Activated CD4-positive, alpha-beta memory T cell treated with anti-CD3 and anti-CD28 coated beads for 36 hours (primary cell): ENCODE results near the gene RHOBTB3. TPM values are rescaled to one million over a fixed set of nuclear protein-coding genes. Genes with fewer than 3 reads are reported as not detected.
A peak's percentile ranks its signal among the peaks of the same experiment; 100 is the strongest.

ENCODE experiments used
- CTCF ChIA-PET: fragments of 350-600 bp; sonication (Branson Sonifier 250); formaldehyde crosslinking; loops from one replicate; lab custom pipeline; 2021; ENCODE audit warnings: antibody characterized with exemption, inconsistent platforms; lab: Charles Lee
- POLR2A ChIA-PET: fragments of 350-600 bp; sonication (Branson Sonifier 250); formaldehyde crosslinking; loops from one replicate; lab custom pipeline; 2021; ENCODE audit warnings: antibody characterized with exemption; lab: Charles Lee
- DNase-seq: peaks from one replicate; pipeline ENCODE4 v3.0.0-alpha.2; 2020
- H3K27ac Mint-ChIP-seq: one replicate; pipeline ENCODE4 v1.8.0; 2021; ENCODE audit warnings: mixed read lengths
- H3K27me3 Mint-ChIP-seq: one replicate; pipeline ENCODE4 v1.8.0; 2021; ENCODE audit warnings: mixed read lengths
- H3K36me3 Mint-ChIP-seq: one replicate; pipeline ENCODE4 v1.8.0; 2021; ENCODE audit warnings: mixed read lengths
- H3K4me1 Mint-ChIP-seq: one replicate; pipeline ENCODE4 v1.8.0; 2021; ENCODE audit warnings: low read depth, mixed read lengths
- H3K4me3 Mint-ChIP-seq: one replicate; pipeline ENCODE4 v1.8.0; 2021; ENCODE audit warnings: mild to moderate bottlenecking, mixed read lengths
- H3K9me3 Mint-ChIP-seq: one replicate; pipeline ENCODE4 v1.8.0; 2021; ENCODE audit warnings: mixed read lengths
- intact Hi-C: fragments of 100-400 bp; cut with micrococcal nuclease; formaldehyde crosslinking; loops from one replicate; pipeline ENCODE4 v1.15.1; 2023
- total RNA-seq, 2 experiments: library from RNA; stranded (reverse); gene quantifications; one replicate each; pipeline ENCODE4 v1.2.3, GENCODE V29; 2021

The RHOBTB3 gene
- total RNA-seq, 2 experiments from 2014 or later = 0.75 to 0.97 TPM

- Mint-ChIP-seq H3K36me3 (no peaks in the 10 kb centered on the region), H3K27me3 (no peaks in the 10 kb centered on the region), H3K4me1 (peaks cover 4% of the 10 kb centered on the region), H3K27ac (no peak overlapping the region), H3K4me3 (no peak overlapping the region), H3K9me3 (no peaks in the 10 kb centered on the region)
- POLR2A ChIA-PET = interaction anchor here (0.6 to 1.4 kb wide), 3 partner anchors 63 to 276 kb away, joined by 4 to 5 read pairs (median 4); no protein-coding TSS in a partner anchor
- CTCF ChIA-PET = interaction anchor here (0.7 to 11.2 kb wide), 50 partner anchors 8 to 904 kb away, joined by 3 to 463 read pairs (median 8); partner anchors contain the start of genes GLRX, RFESD and RHOBTB3
- DNase-seq = no peak
- intact Hi-C loops = loop anchor here (2.0 kb wide), 1 partner anchor 28 kb away; no protein-coding TSS in a partner anchor
These were observed 49.5 kb downstream of the RHOBTB3 start for GRCh38 chr5:95780597-95780996.

GRCh38 chr5:95781101-95781583 lies 50.0 kb downstream of the RHOBTB3 start:
- ChIA-PET CTCF (interaction anchor here (0.6 to 11.2 kb wide), 65 partner anchors 8 to 993 kb away, joined by 3 to 463 read pairs (median 5); partner anchors contain the start of genes GLRX, RFESD and RHOBTB3), POLR2A (interaction anchor here (0.6 to 1.4 kb wide), 3 partner anchors 62 to 277 kb away, joined by 4 to 5 read pairs (median 4); no protein-coding TSS in a partner anchor)
- intact Hi-C loops = loop anchor here (1.0 to 2.0 kb wide), 7 partner anchors 28 to 555 kb away; no protein-coding TSS in a partner anchor
- Mint-ChIP-seq H3K27me3 (no peaks in the 10 kb centered on the region), H3K4me1 (peaks cover 4% of the 10 kb centered on the region), H3K4me3 (peak overlapping the region; percentile 26), H3K36me3 (no peaks in the 10 kb centered on the region), H3K9me3 (no peaks in the 10 kb centered on the region), H3K27ac (no peak overlapping the region)
- DNase-seq = peak; percentile 81

GRCh38 chr5:95782181-95782580 lies 51.0 kb downstream of the RHOBTB3 start:
- no peaks in the 10 kb centered on the region for H3K9me3 Mint-ChIP-seq
- ChIA-PET CTCF (interaction anchor here (0.7 to 11.2 kb wide), 35 partner anchors 9 to 897 kb away, joined by 3 to 463 read pairs (median 8); partner anchors contain the start of genes GLRX, RFESD and RHOBTB3), POLR2A (interaction anchor here (0.6 kb wide), 1 partner anchor 507 kb away, joined by 4 read pairs; no protein-coding TSS in a partner anchor)
- no peaks in the 10 kb centered on the region for H3K36me3 Mint-ChIP-seq
- intact Hi-C loops = no loop called here
- no peak overlapping the region for H3K27ac Mint-ChIP-seq
- no peak for DNase-seq
- no peak overlapping the region for H3K4me3 Mint-ChIP-seq
- peaks cover 4% of the 10 kb centered on the region for H3K4me1 Mint-ChIP-seq
- no peaks in the 10 kb centered on the region for H3K27me3 Mint-ChIP-seq

- Mint-ChIP-seq H3K36me3 (no peaks in the 10 kb centered on the region), H3K4me3 (no peak overlapping the region), H3K27me3 (no peaks in the 10 kb centered on the region), H3K9me3 (no peaks in the 10 kb centered on the region), H3K4me1 (peaks cover 4% of the 10 kb centered on the region), H3K27ac (no peak overlapping the region)
- ChIA-PET POLR2A (no interaction called here), CTCF (interaction anchor here (3.1 to 11.2 kb wide), 2 partner anchors 38 to 64 kb away, joined by 63 to 463 read pairs; partner anchors contain the start of gene GLRX)
- intact Hi-C loops = no loop called here
- no peak for DNase-seq
These were observed 52.5 kb downstream of the RHOBTB3 start for GRCh38 chr5:95783661-95784060.

DNA sequence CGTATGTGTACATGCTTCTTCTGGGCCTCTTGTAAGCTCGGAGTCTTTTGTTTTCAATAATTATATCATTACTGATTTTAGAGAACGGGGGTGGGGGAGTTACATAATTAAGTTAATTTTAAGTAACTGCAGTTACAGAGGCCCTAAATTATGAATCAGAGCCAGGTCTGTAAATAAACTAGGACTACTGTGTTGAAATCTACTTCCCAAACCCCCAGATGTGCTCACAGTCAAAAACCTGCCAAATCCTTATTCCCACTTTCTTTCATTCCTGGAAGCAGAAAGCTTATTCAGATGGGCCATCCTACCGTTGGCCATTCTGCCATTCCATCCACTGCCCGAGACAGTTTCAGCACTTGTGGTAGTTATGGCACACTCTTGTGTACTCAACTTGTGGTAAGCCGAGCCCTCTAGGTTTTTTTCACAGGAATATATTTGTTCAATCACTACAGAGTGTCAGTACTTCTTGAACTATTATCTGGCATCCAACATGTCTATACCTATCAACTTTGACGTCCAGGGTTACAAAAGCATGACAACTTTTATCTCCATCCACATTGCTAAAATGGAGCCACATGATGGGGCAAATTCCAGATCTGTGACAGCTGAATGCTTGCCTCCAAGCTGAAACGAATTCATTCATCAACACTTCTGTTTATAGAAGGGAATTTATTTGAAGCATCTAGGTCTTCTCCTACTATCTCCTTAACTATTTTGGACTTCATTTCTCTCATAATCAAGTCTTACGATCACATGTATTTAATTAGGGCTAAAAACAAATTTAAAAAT lies 53.6 kb downstream of the RHOBTB3 start:
- peaks cover 4% of the 10 kb centered on the region for H3K4me1 Mint-ChIP-seq
- POLR2A ChIA-PET = no interaction called here
- no peaks in the 10 kb centered on the region for H3K27me3 Mint-ChIP-seq

DNA sequence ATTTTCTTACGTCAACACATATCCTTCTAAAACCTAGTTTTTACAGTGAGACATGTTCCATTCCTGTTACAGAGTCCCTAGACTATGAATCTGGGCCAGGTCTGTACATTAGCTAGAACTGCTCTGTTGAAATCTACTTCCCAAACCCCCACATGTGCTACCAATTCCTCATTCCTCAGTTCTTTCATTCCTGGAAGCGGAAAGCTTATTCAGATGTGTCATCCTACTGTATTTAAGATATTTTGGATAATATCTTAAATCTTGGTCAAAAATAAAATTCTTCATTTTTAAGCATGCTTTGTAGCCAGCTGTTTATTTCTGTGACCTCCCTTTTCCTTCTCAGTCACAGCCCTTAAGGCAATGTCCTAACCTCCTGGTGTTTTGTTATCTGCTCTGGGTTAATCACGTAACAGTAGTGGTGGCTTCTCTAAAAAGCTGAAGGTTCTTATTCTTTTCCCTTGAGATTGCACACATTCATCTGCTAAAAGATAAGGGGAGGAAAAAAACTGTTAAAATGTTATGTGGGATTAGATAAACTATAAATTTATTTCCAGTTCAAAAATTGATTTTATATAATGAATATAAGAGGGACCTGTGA lies 55.8 kb downstream of the RHOBTB3 start:
- no peak overlapping the region for H3K4me3 Mint-ChIP-seq
- H3K36me3 Mint-ChIP-seq = no peaks in the 10 kb centered on the region
- intact Hi-C loops = no loop called here
- no peak for DNase-seq
- ChIA-PET POLR2A (no interaction called here), CTCF (interaction anchor here (1.8 to 11.2 kb wide), 2 partner anchors 61 to 123 kb away, joined by 8 to 463 read pairs; no protein-coding TSS in a partner anchor)
- H3K27ac Mint-ChIP-seq = no peak overlapping the region
- no peaks in the 10 kb centered on the region for H3K27me3 Mint-ChIP-seq
- no peaks in the 10 kb centered on the region for H3K4me1 Mint-ChIP-seq
- H3K9me3 Mint-ChIP-seq = no peaks in the 10 kb centered on the region

More for the DNA sequence above, 53.6 kb downstream of the RHOBTB3 start:
- Mint-ChIP-seq H3K27ac (no peak overlapping the region), H3K9me3 (no peaks in the 10 kb centered on the region), H3K36me3 (no peaks in the 10 kb centered on the region), H3K4me3 (no peak overlapping the region)
- CTCF ChIA-PET = interaction anchor here (1.0 to 11.2 kb wide), 3 partner anchors 24 to 63 kb away, joined by 3 to 463 read pairs (median 3); no protein-coding TSS in a partner anchor
- DNase-seq = no peak
- intact Hi-C loops = no loop called here

GRCh38 chr5:95788493-95788892 lies 57.4 kb downstream of the RHOBTB3 start:
- no peaks in the 10 kb centered on the region for H3K27me3 Mint-ChIP-seq
- no peaks in the 10 kb centered on the region for H3K4me1 Mint-ChIP-seq
- H3K36me3 Mint-ChIP-seq = no peaks in the 10 kb centered on the region
- CTCF ChIA-PET = interaction anchor here (5.9 kb wide), 1 partner anchor 7 kb away, joined by 46 read pairs; no protein-coding TSS in a partner anchor
- no peak for DNase-seq
- H3K27ac Mint-ChIP-seq = no peak overlapping the region
- H3K9me3 Mint-ChIP-seq = no peaks in the 10 kb centered on the region
- intact Hi-C loops = loop anchor here (2.0 kb wide), 1 partner anchor 20 kb away; no protein-coding TSS in a partner anchor
- POLR2A ChIA-PET = no interaction called here
- no peak overlapping the region for H3K4me3 Mint-ChIP-seq

DNA sequence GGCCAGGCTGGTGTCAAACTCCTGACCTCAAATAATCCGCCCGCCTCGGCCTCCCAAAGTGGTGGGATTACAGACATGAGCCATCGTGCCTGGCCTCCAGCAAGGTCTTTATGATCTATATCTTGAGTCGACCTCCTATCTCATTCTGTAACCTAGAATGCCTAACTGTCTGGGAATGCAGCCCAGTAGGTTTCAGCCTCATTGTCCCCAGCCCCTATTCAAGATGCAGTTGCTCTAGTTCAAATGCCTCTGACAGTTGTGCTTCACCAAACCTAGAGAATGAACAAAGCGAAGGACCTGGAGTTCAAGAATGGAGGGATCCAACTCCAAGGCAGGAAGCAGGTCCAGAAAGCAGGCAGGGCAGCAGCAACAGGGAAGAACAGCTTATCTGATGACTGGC lies 60.6 kb downstream of the RHOBTB3 start:
- Mint-ChIP-seq H3K9me3 (no peaks in the 10 kb centered on the region), H3K27me3 (no peaks in the 10 kb centered on the region), H3K4me3 (no peak overlapping the region), H3K27ac (no peak overlapping the region), H3K4me1 (no peaks in the 10 kb centered on the region), H3K36me3 (no peaks in the 10 kb centered on the region)
- CTCF ChIA-PET = interaction anchor here (1.1 to 5.9 kb wide), 4 partner anchors 10 to 56 kb away, joined by 3 to 46 read pairs (median 3); no protein-coding TSS in a partner anchor
- intact Hi-C loops = no loop called here
- no peak for DNase-seq
- POLR2A ChIA-PET = no interaction called here

GRCh38 chr5:95794070-95794516 lies 63.0 kb downstream of the RHOBTB3 start:
- intact Hi-C loops = no loop called here
- H3K4me3 Mint-ChIP-seq = no peak overlapping the region
- DNase-seq = no peak
- ChIA-PET CTCF (interaction anchor here (5.9 kb wide), 1 partner anchor 13 kb away, joined by 46 read pairs; no protein-coding TSS in a partner anchor), POLR2A (no interaction called here)
- no peak overlapping the region for H3K27ac Mint-ChIP-seq
- no peaks in the 10 kb centered on the region for H3K4me1 Mint-ChIP-seq
- no peaks in the 10 kb centered on the region for H3K9me3 Mint-ChIP-seq
- no peaks in the 10 kb centered on the region for H3K27me3 Mint-ChIP-seq
- H3K36me3 Mint-ChIP-seq = no peaks in the 10 kb centered on the region

- Mint-ChIP-seq H3K4me1 (no peaks in the 10 kb centered on the region), H3K27ac (no peak overlapping the region), H3K9me3 (no peaks in the 10 kb centered on the region), H3K27me3 (no peaks in the 10 kb centered on the region), H3K36me3 (no peaks in the 10 kb centered on the region), H3K4me3 (no peak overlapping the region)
- intact Hi-C loops = no loop called here
- POLR2A ChIA-PET = no interaction called here
- CTCF ChIA-PET = interaction anchor here (3.0 kb wide), 1 partner anchor 16 kb away, joined by 11 read pairs; no protein-coding TSS in a partner anchor
- no peak for DNase-seq
These were observed 66.2 kb downstream of the RHOBTB3 start for GRCh38 chr5:95797301-95797700.

DNA sequence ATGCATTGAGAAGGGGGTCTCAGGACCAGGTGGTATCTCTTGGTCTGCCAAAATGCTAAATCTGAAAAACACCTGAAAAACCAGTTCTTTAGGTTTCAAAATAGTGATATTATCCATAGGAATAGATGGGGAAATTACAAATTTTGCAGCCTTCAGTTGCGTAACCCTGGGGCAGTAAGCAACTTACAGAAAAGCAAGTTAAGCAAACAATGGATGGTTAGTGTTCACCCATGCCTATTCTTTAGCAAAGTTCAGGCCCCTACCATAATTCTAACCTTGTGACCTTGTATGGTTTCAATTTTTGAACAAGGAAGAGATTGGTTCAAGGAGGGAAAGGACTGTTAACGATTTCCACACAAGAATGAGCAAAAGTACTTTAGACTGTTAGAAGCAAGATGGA lies 66.9 kb downstream of the RHOBTB3 start:
- no peaks in the 10 kb centered on the region for H3K4me1 Mint-ChIP-seq
- DNase-seq = no peak
- H3K4me3 Mint-ChIP-seq = no peak overlapping the region
- no peaks in the 10 kb centered on the region for H3K27me3 Mint-ChIP-seq
- CTCF ChIA-PET = interaction anchor here (0.6 to 3.0 kb wide), 2 partner anchors 17 to 293 kb away, joined by 3 to 11 read pairs; no protein-coding TSS in a partner anchor
- intact Hi-C loops = no loop called here
- H3K36me3 Mint-ChIP-seq = no peaks in the 10 kb centered on the region
- POLR2A ChIA-PET = no interaction called here
- no peaks in the 10 kb centered on the region for H3K9me3 Mint-ChIP-seq
- H3K27ac Mint-ChIP-seq = no peak overlapping the region
